Ascending aorta (tissue), 2 donors: Measurements from ENCODE around the gene TRIM47. TPM values are rescaled to one million over a fixed set of nuclear protein-coding genes. Genes with fewer than 3 reads are reported as not detected.

Experiments used
- DNase-seq, 2 donors: peaks; one replicate each; pipeline ENCODE4 v3.0.0-alpha.2; 2019; ENCODE audit warnings: low spot score in 2 of 2
- H3K27ac ChIP-seq, 2 donors: fragments of 200-600 bp; sonication (generic); one replicate each; pipeline ENCODE4 v1.5.1; 2016 to 2017; ENCODE audit warnings: mild to moderate bottlenecking in 1 of 2
- H3K27me3 ChIP-seq: fragments of 200-600 bp; sonication (generic); one replicate; pipeline ENCODE4 v1.5.1; 2017
- H3K36me3 ChIP-seq, 2 donors: fragments of 200-600 bp; sonication (generic); one replicate each; pipeline ENCODE4 v1.5.1; 2016
- H3K4me1 ChIP-seq, 2 donors: fragments of 200-600 bp; sonication (generic); one replicate each; pipeline ENCODE4 v1.5.1; 2016 to 2017; ENCODE audit warnings: mild to moderate bottlenecking in 1 of 2
- H3K4me3 ChIP-seq, 2 donors: fragments of 200-600 bp; sonication (generic); one replicate each; pipeline ENCODE4 v1.5.1; 2016 to 2017; ENCODE audit warnings: mild to moderate bottlenecking in 1 of 2
- H3K9me3 ChIP-seq, 2 donors: fragments of 200-600 bp; sonication (generic); one replicate each; pipeline ENCODE4 v1.5.1; 2016
- CTCF ChIP-seq, 3 experiments: fragments of 200-600 bp in 2 of 3; fragments of 450-650 bp in 1 of 3; sonication (generic) in 2 of 3; IDR thresholded peaks; one replicate each; pipeline ENCODE4 v1.5.1; 2016 to 2019; ENCODE audit warnings: antibody characterized with exemption in 3 of 3, mild to moderate bottlenecking in 1 of 3, moderate library complexity in 1 of 3
- intact Hi-C: fragments of 100-400 bp; cut with DNase I; formaldehyde crosslinking; loops from one replicate; pipeline ENCODE4 v1.15.1; 2023
- total RNA-seq: library from RNA; depleted of rRNA; stranded (reverse); fragments of >200 nt; gene quantifications from one replicate; pipeline ENCODE4 v1.1.0, GENCODE V29; 2016

TRIM47 gene
- total RNA-seq, 1 donor from 2014 or later: 132 TPM

DNA sequence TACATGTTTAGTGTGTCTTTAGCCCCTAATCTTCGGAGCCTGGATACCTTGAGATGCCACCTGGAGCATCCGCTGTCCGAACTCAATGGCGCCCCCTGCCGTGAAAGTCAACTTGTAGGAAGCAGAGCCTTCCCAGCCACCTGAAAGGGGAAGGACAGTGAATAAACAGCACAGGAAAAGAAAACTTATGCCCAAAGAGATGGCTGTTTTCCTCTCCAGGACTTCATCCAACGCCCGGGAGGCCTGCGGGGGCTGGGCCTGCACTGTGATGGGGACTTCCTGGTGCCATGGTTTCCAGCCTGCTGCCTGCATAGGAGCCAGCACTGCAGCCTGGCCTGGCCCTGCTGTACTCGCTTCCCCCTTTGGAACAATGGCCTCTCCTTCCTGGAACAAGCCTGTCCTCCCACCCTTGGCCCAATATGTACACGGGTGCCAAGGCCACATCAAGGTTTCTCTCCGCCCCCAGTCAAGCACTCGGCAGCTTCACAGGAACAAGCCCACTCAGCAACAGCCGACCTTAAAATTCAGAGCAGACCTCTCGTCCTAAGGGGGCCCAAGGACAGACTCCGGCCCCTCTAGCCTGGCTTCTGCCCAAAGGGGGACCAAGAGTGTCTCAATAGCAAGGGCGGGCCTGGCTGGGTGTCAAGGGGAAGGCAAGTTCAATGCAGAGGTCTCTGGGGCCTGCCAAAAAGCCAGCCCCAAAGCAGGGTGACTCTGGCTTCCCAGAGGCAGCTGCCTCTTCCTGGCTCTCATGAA, 29.7 kb downstream of the TRIM47 start:
- Histone ChIP-seq H3K36me3 (peaks cover 64 to 67% of the 10 kb centered on the region in 2 donors), H3K4me3 (no peak overlapping the region), H3K4me1 (peaks cover 11 to 32% of the 10 kb centered on the region in 2 donors), H3K27ac (peak overlapping the region; percentile 46 to 72), H3K9me3 (no peaks in the 10 kb centered on the region), H3K27me3 (no peaks in the 10 kb centered on the region)
- no peak for DNase-seq
- peak; percentile 24 to 61 (median 47) for TF ChIP-seq CTCF (IDR thresholded peaks at IDR 0.05)
- intact Hi-C loops: no loop called here

DNA sequence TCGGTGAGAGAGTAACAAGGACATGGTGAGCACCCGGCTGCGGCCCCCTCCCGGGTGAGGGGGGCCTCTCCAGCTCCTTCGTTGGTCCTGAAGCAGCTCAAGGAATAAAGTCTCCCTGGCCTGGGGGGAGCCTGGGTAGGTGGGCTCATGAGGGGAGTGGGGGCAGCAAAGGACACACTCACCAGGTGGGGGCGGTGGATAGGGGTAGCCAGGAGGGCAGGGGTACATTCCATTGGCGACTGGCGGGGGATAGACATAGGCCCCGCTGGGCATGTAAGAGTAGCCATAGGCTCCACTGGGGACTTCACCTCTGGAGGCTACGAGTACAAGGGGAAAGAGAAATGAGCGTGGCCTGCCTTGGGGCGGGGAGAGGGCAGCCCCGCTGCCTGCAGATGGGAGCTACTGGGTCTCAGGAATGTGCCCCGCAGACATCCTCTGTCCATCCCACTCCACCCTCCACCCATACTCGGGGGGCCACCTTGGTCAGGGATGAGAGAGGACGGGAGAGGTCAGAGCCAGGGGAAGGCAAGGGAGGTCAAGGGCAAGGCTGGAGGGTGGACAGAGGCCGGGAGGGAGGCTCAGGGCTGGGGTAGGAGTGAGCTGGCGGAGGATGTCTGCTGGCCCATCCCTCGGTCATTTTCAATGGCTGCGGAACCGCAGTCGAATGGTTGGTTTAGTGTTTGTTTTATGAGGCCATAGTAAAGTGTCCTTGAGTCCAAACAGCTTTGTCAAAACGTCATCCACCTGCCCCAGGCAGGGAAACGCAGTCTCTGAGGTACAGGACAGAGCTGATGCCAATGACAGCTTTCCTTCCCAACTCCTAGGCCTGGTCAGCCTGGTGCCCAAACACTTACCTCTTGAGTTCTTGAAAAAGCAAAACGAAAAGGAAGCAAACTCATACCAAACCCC, 30.5 kb downstream of the TRIM47 start:
- no peak overlapping the region for H3K4me3 ChIP-seq
- DNase-seq: no peak
- peak overlapping the region; percentile 34 to 72 for H3K27ac ChIP-seq
- H3K36me3 ChIP-seq: peaks cover 64 to 67% of the 10 kb centered on the region in 2 donors
- H3K9me3 ChIP-seq: no peaks in the 10 kb centered on the region
- H3K4me1 ChIP-seq: peaks cover 9 to 24% of the 10 kb centered on the region in 2 donors
- H3K27me3 ChIP-seq: no peaks in the 10 kb centered on the region
- intact Hi-C loops: no loop called here
- TF ChIP-seq CTCF (IDR thresholded peaks at IDR 0.05): no peak

- no peak for TF ChIP-seq CTCF (IDR thresholded peaks at IDR 0.05)
- peaks cover 9 to 24% of the 10 kb centered on the region in 2 donors for H3K4me1 ChIP-seq
Measured at GRCh38 chr17:75846692-75847613, 31.4 kb downstream of the TRIM47 start.

DNA sequence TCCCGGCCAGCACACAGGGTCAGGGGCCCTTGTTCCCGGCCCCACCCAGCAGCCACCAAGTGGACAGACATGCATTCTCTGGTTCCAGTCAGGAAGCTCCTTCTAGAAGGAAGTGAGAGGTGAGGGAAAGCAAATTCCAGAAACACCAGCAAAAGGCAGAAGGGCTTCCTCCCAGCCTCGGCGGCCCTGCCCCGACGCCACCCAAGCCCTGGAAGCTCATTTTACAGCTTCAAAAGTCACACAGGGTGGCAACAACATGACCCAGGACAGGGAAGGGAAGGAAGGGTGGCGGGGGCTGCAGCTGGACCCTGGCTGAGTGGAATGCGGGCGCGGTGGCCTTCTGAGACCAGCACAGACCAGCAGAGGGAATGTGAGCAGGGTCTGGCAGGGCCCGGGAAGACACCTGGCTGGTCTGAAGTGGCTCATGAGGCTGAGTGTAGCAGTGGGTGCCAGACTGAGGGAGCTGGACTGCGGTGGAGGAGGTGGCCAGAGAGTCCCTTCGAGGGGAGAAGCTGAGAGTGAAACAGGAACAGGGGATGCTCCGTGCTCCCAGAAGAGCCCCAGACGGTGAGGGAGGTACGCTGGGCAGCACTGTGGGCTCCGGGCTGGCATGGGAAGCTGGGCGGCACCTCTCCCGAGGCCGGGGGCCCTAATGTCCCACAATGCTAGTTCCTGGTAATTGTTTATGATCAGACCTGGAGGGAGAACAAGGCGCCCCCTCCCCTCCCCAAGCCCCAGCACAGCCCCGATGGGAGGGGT, 32.3 kb downstream of the TRIM47 start:
- intact Hi-C loops: loop anchor here (1.0 kb wide), 1 partner anchor 50 kb away; the partner anchor contains the start of gene TRIM65
- DNase-seq: no peak
- Histone ChIP-seq H3K4me3 (no peak overlapping the region), H3K36me3 (peaks cover 52 to 61% of the 10 kb centered on the region in 2 donors), H3K27ac (peak overlapping the region; percentile 93 to 94), H3K27me3 (no peaks in the 10 kb centered on the region), H3K4me1 (peaks cover 9 to 24% of the 10 kb centered on the region in 2 donors), H3K9me3 (no peaks in the 10 kb centered on the region)
- no peak for TF ChIP-seq CTCF (IDR thresholded peaks at IDR 0.05)

More at GRCh38 chr17:75846692-75847613, 31.4 kb downstream of the TRIM47 start:
- DNase-seq: no peak
- intact Hi-C loops: no loop called here
- no peaks in the 10 kb centered on the region for H3K9me3 ChIP-seq
- H3K36me3 ChIP-seq: peaks cover 61 to 69% of the 10 kb centered on the region in 2 donors
- H3K27me3 ChIP-seq: no peaks in the 10 kb centered on the region
- H3K4me3 ChIP-seq: no peak overlapping the region
- H3K27ac ChIP-seq: peak overlapping the region; percentile 93 to 94
